ENCODE measurements around the gene WBP1L. TPM values are rescaled to one million over a fixed set of nuclear protein-coding genes. Genes with fewer than 3 reads are reported as not detected.
"Not testable (repeated sequence)": the region's sequence is repeated elsewhere in the genome, so short reads cannot be mapped to it uniquely, and the experiment has no call there.

The WBP1L gene
- polyA plus RNA-seq, 4 donors = 15.2 to 38.8 (median 23.3) TPM

DNA sequence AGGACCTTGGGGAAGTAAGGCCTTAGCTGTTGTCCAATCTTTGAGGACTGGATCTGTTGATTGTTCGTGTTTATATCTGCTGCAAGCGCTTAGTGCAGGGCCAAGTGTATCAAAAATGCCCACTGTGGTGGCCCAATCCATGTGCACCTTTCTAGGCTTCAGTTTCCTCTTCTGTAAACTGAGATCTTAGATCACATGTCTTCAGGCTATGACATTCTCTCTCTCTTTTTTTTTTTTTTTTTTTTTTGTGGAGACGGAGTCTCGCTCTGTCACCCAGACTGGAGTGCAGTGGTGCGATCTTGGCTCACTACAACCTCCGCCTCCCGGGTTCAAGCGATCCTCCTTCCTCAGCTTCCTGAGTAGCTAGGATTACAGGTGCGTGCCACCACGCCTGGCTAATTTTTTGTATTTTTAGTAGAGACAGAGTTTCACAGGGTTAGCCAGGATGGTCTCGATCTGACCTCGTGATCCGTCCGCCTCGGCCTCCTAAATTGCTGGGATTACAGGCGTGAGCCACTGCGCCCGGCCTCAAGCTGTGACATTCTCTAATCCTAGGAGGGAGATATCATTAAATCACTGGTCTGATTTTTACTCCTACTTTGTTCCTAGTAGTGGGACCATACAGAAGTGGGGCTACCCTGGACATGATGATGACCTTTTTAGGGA, 26.7 kb upstream of the WBP1L start:
- H3K9me3 ChIP-seq (ENCODE audit: control insufficient read depth in 2 of 2, insufficient read depth in 1 of 2, low read depth in 1 of 2, low read length in 1 of 2); H3K4me3 ChIP-seq (ENCODE audit: low read depth in 1 of 3, low read length in 3 of 3); H3K27me3 ChIP-seq (ENCODE audit: control insufficient read depth in 3 of 3, insufficient read depth in 3 of 3, low read length in 3 of 3); DNase-seq; H3K36me3 ChIP-seq (ENCODE audit: control insufficient read depth in 3 of 3, insufficient read depth in 2 of 3, low read depth in 1 of 3, low read length in 3 of 3); H3K27ac ChIP-seq (ENCODE audit: low read depth in 1 of 3, low read length in 2 of 3); FAIRE-seq: not testable (repeated sequence)
- WGBS, 3 donors = 95 to 96% (median 96%) methylated on average over 16 to 18 of the region's 18 CpGs
- peaks cover 0 to 18% (median 0%) of the 10 kb centered on the region in 3 donors for H3K4me1 ChIP-seq (ENCODE audit: control insufficient read depth in 3 of 3, insufficient read depth in 2 of 3, low read depth in 1 of 3, low read length in 2 of 3)

DNA sequence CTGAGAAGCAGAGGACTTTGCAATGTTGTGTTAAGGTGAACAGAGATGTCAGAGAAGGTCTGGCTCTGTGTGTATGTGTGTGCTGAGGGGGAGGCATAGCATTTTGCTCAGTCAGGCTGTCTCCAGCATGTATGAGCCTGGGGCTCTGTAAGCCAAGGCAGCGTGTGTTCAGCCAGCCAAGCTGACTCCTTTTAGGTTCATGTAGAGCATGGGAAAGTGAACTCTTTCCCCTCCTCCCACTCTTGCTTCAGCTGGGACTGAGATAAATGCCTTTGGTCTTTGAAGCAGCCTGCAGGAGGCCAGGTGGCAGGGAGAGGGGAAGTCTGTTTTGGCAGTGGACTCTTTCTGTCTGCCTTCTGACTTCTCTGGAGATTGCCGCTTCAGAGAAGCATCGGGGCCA, 25.5 kb upstream of the WBP1L start:
- peaks cover 0 to 5% (median 0%) of the 10 kb centered on the region in 3 donors for H3K36me3 ChIP-seq (ENCODE audit: control insufficient read depth in 3 of 3, insufficient read depth in 2 of 3, low read depth in 1 of 3, low read length in 3 of 3)
- peaks cover 0 to 14% (median 0%) of the 10 kb centered on the region in 3 donors for H3K4me1 ChIP-seq (ENCODE audit: control insufficient read depth in 3 of 3, insufficient read depth in 2 of 3, low read depth in 1 of 3, low read length in 2 of 3)
- no peaks in the 10 kb centered on the region for H3K9me3 ChIP-seq (ENCODE audit: control insufficient read depth in 2 of 2, insufficient read depth in 1 of 2, low read depth in 1 of 2, low read length in 1 of 2)
- H3K27ac ChIP-seq (ENCODE audit: low read depth in 1 of 3, low read length in 2 of 3) = peak overlapping the region in 1 of 3 donors; percentile 23
- WGBS, 3 donors = 25 to 43% (median 39%) methylated on average over 3 of the region's 3 CpGs
- peak in 1 of 2 donors; percentile 57 for DNase-seq
- FAIRE-seq = no peak
- H3K27me3 ChIP-seq (ENCODE audit: control insufficient read depth in 3 of 3, insufficient read depth in 3 of 3, low read length in 3 of 3) = no peaks in the 10 kb centered on the region
- H3K4me3 ChIP-seq (ENCODE audit: low read depth in 1 of 3, low read length in 3 of 3) = no peak overlapping the region

DNA sequence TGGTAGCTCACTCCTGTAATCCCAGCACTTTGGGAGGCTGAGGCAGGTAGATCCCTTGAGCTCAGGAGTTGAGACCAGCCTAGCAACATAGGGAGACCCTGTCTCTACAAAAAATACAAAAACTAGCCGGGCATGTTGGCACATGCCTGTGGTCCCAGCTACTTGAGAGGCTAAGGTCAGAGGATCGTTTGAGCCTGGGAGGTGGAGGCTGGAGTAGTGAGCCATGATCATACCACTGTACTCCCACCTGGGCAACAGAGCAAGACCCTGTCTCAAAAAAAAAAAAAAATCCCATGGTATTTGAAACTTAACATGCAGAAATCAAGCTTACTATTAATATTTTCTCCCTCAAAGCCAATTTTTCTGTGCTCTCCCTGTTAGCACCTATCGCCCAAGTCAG, 23.4 kb upstream of the WBP1L start:
- FAIRE-seq = no peak
- H3K27me3 ChIP-seq (ENCODE audit: control insufficient read depth in 3 of 3, insufficient read depth in 3 of 3, low read length in 3 of 3) = no peaks in the 10 kb centered on the region
- no peak overlapping the region for H3K27ac ChIP-seq (ENCODE audit: low read depth in 1 of 3, low read length in 2 of 3)
- peaks cover 0 to 4% of the 10 kb centered on the region in 2 donors for H3K9me3 ChIP-seq (ENCODE audit: control insufficient read depth in 2 of 2, insufficient read depth in 1 of 2, low read depth in 1 of 2, low read length in 1 of 2)
- H3K4me3 ChIP-seq (ENCODE audit: low read depth in 1 of 3, low read length in 3 of 3) = no peak overlapping the region
- peaks cover 0 to 9% (median 0%) of the 10 kb centered on the region in 3 donors for H3K36me3 ChIP-seq (ENCODE audit: control insufficient read depth in 3 of 3, insufficient read depth in 2 of 3, low read depth in 1 of 3, low read length in 3 of 3)
- H3K4me1 ChIP-seq (ENCODE audit: control insufficient read depth in 3 of 3, insufficient read depth in 2 of 3, low read depth in 1 of 3, low read length in 2 of 3) = peaks cover 0 to 12% (median 0%) of the 10 kb centered on the region in 3 donors
- 88 to 96% (median 90%) methylated on average over 3 of the region's 3 CpGs for WGBS, 3 donors
- DNase-seq = no peak

DNA sequence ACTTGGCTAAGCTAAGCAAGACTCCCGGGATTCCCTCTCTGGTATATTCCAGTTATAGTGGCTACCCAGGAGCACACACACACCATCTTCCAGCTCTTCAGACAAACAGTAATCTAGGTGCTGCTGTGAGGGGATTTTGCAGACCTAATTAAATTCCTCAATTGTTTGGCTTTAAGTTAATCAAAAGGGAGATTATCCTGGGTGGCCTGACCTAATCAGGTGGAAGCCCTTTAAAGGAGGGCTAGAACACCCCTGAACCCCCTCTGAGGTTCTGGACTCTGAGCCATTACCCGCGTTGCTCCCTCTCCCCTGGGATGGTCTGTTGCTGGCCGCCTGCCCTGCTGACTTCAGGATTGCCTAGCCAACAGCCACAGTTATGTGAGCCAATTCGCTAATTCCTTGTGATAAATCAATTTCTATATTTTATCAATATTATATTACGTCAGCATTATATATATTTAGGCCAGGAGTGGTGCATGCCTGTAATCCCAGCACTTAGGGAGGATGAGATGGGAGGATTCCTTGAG, 22.9 kb upstream of the WBP1L start:
- WGBS, 3 donors = 77 to 89% (median 82%) methylated on average over 6 of the region's 6 CpGs
- Histone ChIP-seq H3K27ac (ENCODE audit: low read depth in 1 of 3, low read length in 2 of 3) (no peak overlapping the region), H3K9me3 (ENCODE audit: control insufficient read depth in 2 of 2, insufficient read depth in 1 of 2, low read depth in 1 of 2, low read length in 1 of 2) (peaks cover 0 to 4% of the 10 kb centered on the region in 2 donors), H3K4me1 (ENCODE audit: control insufficient read depth in 3 of 3, insufficient read depth in 2 of 3, low read depth in 1 of 3, low read length in 2 of 3) (peaks cover 0 to 9% (median 0%) of the 10 kb centered on the region in 3 donors), H3K4me3 (ENCODE audit: low read depth in 1 of 3, low read length in 3 of 3) (no peak overlapping the region), H3K27me3 (ENCODE audit: control insufficient read depth in 3 of 3, insufficient read depth in 3 of 3, low read length in 3 of 3) (no peaks in the 10 kb centered on the region), H3K36me3 (ENCODE audit: control insufficient read depth in 3 of 3, insufficient read depth in 2 of 3, low read depth in 1 of 3, low read length in 3 of 3) (peaks cover 0 to 9% (median 0%) of the 10 kb centered on the region in 3 donors)
- FAIRE-seq (no peak), DNase-seq (no peak)

DNA sequence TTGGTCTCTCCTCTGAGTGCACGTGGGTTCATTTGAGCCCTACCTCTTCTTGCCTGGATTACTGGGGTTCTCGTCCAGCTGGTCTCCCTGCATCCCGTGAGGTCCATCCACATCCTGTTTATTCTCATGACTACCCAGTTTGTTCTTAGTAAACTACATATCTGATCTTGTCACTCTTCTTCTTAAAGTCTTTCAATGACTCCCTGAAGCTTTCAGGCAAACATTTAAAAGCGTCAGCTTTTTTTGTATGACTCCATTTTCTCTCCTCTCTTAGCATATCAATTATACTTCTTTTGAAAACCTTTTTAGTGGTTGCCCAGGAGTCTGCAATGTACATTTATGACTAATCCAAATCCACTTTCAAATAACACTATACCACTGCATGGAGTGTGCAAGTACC, 21.8 kb upstream of the WBP1L start:
- Histone ChIP-seq H3K4me1 (ENCODE audit: control insufficient read depth in 3 of 3, insufficient read depth in 2 of 3, low read depth in 1 of 3, low read length in 2 of 3) (peaks cover 0 to 6% (median 0%) of the 10 kb centered on the region in 3 donors), H3K9me3 (ENCODE audit: control insufficient read depth in 2 of 2, insufficient read depth in 1 of 2, low read depth in 1 of 2, low read length in 1 of 2) (peaks cover 0 to 4% of the 10 kb centered on the region in 2 donors), H3K27me3 (ENCODE audit: control insufficient read depth in 3 of 3, insufficient read depth in 3 of 3, low read length in 3 of 3) (no peaks in the 10 kb centered on the region), H3K27ac (ENCODE audit: low read depth in 1 of 3, low read length in 2 of 3) (no peak overlapping the region), H3K36me3 (ENCODE audit: control insufficient read depth in 3 of 3, insufficient read depth in 2 of 3, low read depth in 1 of 3, low read length in 3 of 3) (peaks cover 0 to 19% (median 3%) of the 10 kb centered on the region in 3 donors), H3K4me3 (ENCODE audit: low read depth in 1 of 3, low read length in 3 of 3) (no peak overlapping the region)
- FAIRE-seq (no peak), DNase-seq (no peak)
- 67 to 83% (median 71%) methylated on average over 4 of the region's 4 CpGs for WGBS, 3 donors

DNA sequence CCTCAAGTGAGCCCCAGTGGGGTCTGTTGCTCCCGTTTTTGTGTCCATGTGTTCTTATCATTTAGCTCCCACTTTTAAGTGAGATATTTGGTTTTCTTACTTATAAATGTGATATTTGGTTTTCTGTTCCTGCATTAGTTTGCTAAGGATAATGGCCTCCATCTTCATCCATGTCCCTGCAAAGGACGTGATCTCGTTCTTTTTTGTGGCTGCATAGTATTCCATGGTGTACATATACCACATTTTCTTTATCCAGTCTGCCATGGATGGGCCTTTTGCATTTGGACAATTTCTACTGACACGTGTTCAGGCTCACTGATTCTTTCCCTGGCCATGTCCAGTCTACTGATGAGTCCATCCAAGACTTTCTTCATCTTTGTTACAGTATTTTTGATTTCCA, 19.8 kb upstream of the WBP1L start:
- no peak for DNase-seq
- no peak overlapping the region for H3K4me3 ChIP-seq (ENCODE audit: low read depth in 1 of 3, low read length in 3 of 3)
- H3K4me1 ChIP-seq (ENCODE audit: control insufficient read depth in 3 of 3, insufficient read depth in 2 of 3, low read depth in 1 of 3, low read length in 2 of 3) = no peaks in the 10 kb centered on the region
- FAIRE-seq = no peak
- whole genome bisulfite sequencing, 3 donors = 97 to 99% (median 97%) methylated on average over 4 of the region's 4 CpGs
- no peak overlapping the region for H3K27ac ChIP-seq (ENCODE audit: low read depth in 1 of 3, low read length in 2 of 3)
- no peaks in the 10 kb centered on the region for H3K27me3 ChIP-seq (ENCODE audit: control insufficient read depth in 3 of 3, insufficient read depth in 3 of 3, low read length in 3 of 3)
- H3K9me3 ChIP-seq (ENCODE audit: control insufficient read depth in 2 of 2, insufficient read depth in 1 of 2, low read depth in 1 of 2, low read length in 1 of 2) = peaks cover 0 to 4% of the 10 kb centered on the region in 2 donors
- peaks cover 0 to 32% (median 4%) of the 10 kb centered on the region in 3 donors for H3K36me3 ChIP-seq (ENCODE audit: control insufficient read depth in 3 of 3, insufficient read depth in 2 of 3, low read depth in 1 of 3, low read length in 3 of 3)

DNA sequence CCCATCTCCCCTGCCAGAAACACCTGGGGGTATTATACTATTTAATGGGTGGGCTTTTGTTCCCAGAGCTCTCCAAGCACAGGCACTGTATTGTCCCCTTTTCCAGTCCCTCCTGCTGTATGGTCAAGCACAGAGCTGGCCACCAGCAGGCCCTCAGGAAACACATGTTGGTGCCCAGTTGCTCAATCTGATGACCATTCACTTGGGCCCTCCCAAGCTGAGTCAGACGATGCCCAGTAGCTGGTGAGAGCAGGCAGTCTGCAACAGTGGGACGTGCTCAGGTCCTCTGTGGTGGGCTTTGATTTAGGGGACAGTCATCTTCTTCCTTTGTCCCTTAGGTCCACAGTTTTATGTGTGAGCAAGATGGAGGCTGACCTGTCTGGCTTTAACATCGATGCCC, 17.5 kb upstream of the WBP1L start:
- DNase-seq (no peak), FAIRE-seq (no peak)
- Histone ChIP-seq H3K36me3 (ENCODE audit: control insufficient read depth in 3 of 3, insufficient read depth in 2 of 3, low read depth in 1 of 3, low read length in 3 of 3) (peaks cover 0 to 45% (median 4%) of the 10 kb centered on the region in 3 donors), H3K4me3 (ENCODE audit: low read depth in 1 of 3, low read length in 3 of 3) (no peak overlapping the region), H3K4me1 (ENCODE audit: control insufficient read depth in 3 of 3, insufficient read depth in 2 of 3, low read depth in 1 of 3, low read length in 2 of 3) (no peaks in the 10 kb centered on the region), H3K27me3 (ENCODE audit: control insufficient read depth in 3 of 3, insufficient read depth in 3 of 3, low read length in 3 of 3) (no peaks in the 10 kb centered on the region), H3K27ac (ENCODE audit: low read depth in 1 of 3, low read length in 2 of 3) (no peak overlapping the region), H3K9me3 (ENCODE audit: control insufficient read depth in 2 of 2, insufficient read depth in 1 of 2, low read depth in 1 of 2, low read length in 1 of 2) (peaks cover 0 to 4% of the 10 kb centered on the region in 2 donors)
- WGBS, 3 donors = 59 to 90% (median 63%) methylated on average over 2 to 3 of the region's 3 CpGs

DNA sequence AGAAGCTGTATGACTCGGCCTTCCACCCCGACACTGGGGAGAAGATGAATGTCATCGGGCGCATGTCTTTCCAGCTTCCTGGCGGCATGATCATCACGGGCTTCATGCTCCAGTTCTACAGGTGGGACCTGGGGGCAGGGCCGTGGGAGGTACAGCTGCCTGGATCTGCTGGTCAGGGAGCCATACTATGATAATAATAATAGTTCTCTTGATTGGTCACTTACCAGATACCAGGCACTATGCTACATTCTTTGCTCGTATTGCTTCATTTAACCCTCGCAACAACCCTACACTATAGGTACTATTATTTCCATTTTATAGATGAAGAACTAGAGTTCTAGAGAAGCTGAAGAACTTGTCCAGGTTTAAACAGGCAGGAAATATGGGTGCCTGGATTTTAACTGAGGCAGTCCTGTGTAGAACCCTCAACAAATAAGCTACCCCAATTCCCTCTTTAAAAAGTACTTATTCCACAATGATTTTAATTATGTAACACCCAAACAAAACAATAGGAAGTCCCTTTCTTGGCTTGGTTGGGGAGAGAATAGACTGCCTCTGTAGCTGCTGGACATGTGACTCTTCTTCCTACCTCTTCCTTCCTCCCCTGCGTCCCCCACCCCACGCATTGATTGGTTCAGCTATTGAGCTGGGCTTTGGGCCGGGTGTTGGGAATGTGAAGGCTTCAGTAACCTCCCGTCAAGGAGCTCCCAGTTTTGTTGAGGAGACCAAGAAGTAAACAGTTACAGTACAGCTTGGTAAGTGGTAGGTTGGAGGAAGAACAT, 16.5 kb upstream of the WBP1L start:
- Histone ChIP-seq H3K27ac (ENCODE audit: low read depth in 1 of 3, low read length in 2 of 3) (no peak overlapping the region), H3K36me3 (ENCODE audit: control insufficient read depth in 3 of 3, insufficient read depth in 2 of 3, low read depth in 1 of 3, low read length in 3 of 3) (peaks cover 0 to 55% (median 4%) of the 10 kb centered on the region in 3 donors), H3K9me3 (ENCODE audit: control insufficient read depth in 2 of 2, insufficient read depth in 1 of 2, low read depth in 1 of 2, low read length in 1 of 2) (peaks cover 0 to 4% of the 10 kb centered on the region in 2 donors), H3K4me3 (ENCODE audit: low read depth in 1 of 3, low read length in 3 of 3) (no peak overlapping the region), H3K4me1 (ENCODE audit: control insufficient read depth in 3 of 3, insufficient read depth in 2 of 3, low read depth in 1 of 3, low read length in 2 of 3) (no peaks in the 10 kb centered on the region), H3K27me3 (ENCODE audit: control insufficient read depth in 3 of 3, insufficient read depth in 3 of 3, low read length in 3 of 3) (no peaks in the 10 kb centered on the region)
- FAIRE-seq (no peak), DNase-seq (no peak)
- WGBS, 3 donors = 75 to 84% (median 83%) methylated on average over 13 of the region's 13 CpGs
